ENCODE results near the gene BOC.

- TF ChIP-seq NFE2L2 (IDR thresholded peaks at IDR 0.05; ENCODE audit: low read depth, low read length) (no peak), CTCF (conservative IDR thresholded peaks at IDR 0.05; ENCODE audit: low read depth, low read length) (no peak), POLR2A (IDR thresholded peaks at IDR 0.05; ENCODE audit: low read depth, low read length) (no peak), CEBPB (IDR thresholded peaks at IDR 0.05; ENCODE audit: low read depth, low read length) (no peak)
Measured at GRCh38 chr3:113291572-113291971, 80.2 kb downstream of the BOC start.
